Right atrium auricular region (tissue), 2 donors: ENCODE measurements around the gene RNF113B. TPM values are rescaled to one million over a fixed set of nuclear protein-coding genes. Genes with fewer than 3 reads are reported as not detected.

Experiments
- DNase-seq: peaks from one replicate; pipeline ENCODE4 v3.0.0-alpha.2; 2019; ENCODE audit warnings: low spot score
- H3K27ac ChIP-seq, 2 donors: fragments of 200-600 bp; sonication (generic); 1 replicate in 1 of 2; 2 replicates in 1 of 2; pipeline ENCODE4 v1.5.1; 2016 to 2019
- H3K27me3 ChIP-seq, 2 donors: fragments of 200-600 bp; sonication (generic); one replicate each; pipeline versions ENCODE4 v1.5.1 to v1.6.0; 2017 to 2019
- H3K36me3 ChIP-seq: fragments of 200-600 bp; sonication (generic); one replicate; pipeline ENCODE4 v1.5.1; 2016
- H3K4me1 ChIP-seq, 2 donors: fragments of 200-600 bp; sonication (generic); one replicate each; pipeline versions ENCODE4 v1.5.1 to v1.6.0; 2017 to 2019
- H3K4me3 ChIP-seq, 2 donors: fragments of 200-600 bp; sonication (generic); 1 replicate in 1 of 2; 2 replicates in 1 of 2; pipeline ENCODE4 v1.5.1; 2017 to 2019; ENCODE audit warnings: mild to moderate bottlenecking in 1 of 2, moderate library complexity in 1 of 2
- H3K9me3 ChIP-seq, 2 donors: fragments of 200-600 bp; sonication (generic); one replicate each; pipeline ENCODE4 v1.5.1; 2019
- CTCF ChIP-seq, 2 donors: fragments of 200-600 bp; sonication (generic); IDR thresholded peaks; one replicate each; pipeline ENCODE4 v1.5.1; 2019; ENCODE audit warnings: antibody characterized with exemption in 2 of 2
- total RNA-seq, 2 donors: library from RNA; depleted of rRNA; stranded (reverse); fragments of >200 nt; gene quantifications; one replicate each; pipeline ENCODE4 v1.1.0, GENCODE V29; 2016

Gene RNF113B
- total RNA-seq, 2 donors from 2014 or later, result not detected

GRCh38 chr13:98222816-98223215 is 45.7 kb upstream of the RNF113B start:
- Histone ChIP-seq H3K36me3 (no peaks in the 10 kb centered on the region), H3K27me3 (no peaks in the 10 kb centered on the region), H3K9me3 (no peaks in the 10 kb centered on the region), H3K4me1 (peaks cover 0 to 32% of the 10 kb centered on the region in 2 donors), H3K27ac (no peak overlapping the region), H3K4me3 (no peak overlapping the region)
- DNase-seq, result no peak
- TF ChIP-seq CTCF (IDR thresholded peaks at IDR 0.05), result no peak

DNA sequence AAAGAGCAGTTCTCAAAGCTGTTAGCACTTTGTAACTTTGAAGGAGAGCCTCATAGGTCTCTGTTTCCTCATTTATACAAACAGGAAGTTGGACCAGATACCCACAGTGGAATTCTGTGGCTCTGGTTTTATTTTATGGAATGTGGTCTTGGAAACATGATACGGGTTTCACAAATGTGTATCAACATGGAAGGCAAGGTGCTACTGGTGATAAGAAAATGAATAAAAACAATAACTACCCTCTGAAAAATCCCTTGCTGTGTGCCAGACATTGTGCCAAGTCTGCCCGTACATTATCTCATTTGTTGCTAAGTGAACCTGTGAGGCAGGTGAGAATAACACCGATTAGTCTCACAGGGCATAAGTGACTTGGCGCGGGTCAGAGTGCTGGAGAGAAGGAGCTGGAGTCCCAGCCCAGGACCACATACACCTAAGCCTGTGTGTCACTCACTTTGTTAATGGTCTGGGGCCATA is 45.0 kb upstream of the RNF113B start:
- Histone ChIP-seq H3K4me3 (no peak overlapping the region), H3K36me3 (no peaks in the 10 kb centered on the region), H3K4me1 (peaks cover 0 to 32% of the 10 kb centered on the region in 2 donors), H3K27me3 (no peaks in the 10 kb centered on the region), H3K9me3 (no peaks in the 10 kb centered on the region), H3K27ac (no peak overlapping the region)
- DNase-seq, result no peak
- no peak for TF ChIP-seq CTCF (IDR thresholded peaks at IDR 0.05)

DNA sequence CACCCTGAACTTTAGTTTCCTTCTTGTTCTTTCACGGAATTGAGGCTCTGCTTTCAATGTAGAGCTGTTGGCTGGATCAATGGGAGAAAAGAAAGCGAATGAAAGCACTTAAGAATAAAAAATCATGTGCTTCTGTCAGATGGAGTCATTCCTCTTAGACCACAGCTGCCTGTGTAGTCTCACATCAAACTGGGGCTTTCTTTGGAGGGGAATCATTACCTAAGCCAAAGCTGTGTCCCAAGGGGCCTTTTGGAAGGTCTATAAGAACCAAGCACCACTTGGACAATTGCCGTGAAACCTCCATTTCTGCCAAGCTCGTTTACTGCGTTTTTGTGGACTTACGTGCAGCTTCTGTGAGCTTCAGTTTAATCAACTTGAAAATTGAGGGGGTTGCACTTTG is 44.2 kb upstream of the RNF113B start:
- H3K36me3 ChIP-seq, result no peaks in the 10 kb centered on the region
- no peak for TF ChIP-seq CTCF (IDR thresholded peaks at IDR 0.05)
- H3K4me1 ChIP-seq, result peaks cover 0 to 41% of the 10 kb centered on the region in 2 donors
- no peaks in the 10 kb centered on the region for H3K9me3 ChIP-seq
- no peak for DNase-seq
- H3K4me3 ChIP-seq, result no peak overlapping the region
- no peak overlapping the region for H3K27ac ChIP-seq
- H3K27me3 ChIP-seq, result no peaks in the 10 kb centered on the region

DNA sequence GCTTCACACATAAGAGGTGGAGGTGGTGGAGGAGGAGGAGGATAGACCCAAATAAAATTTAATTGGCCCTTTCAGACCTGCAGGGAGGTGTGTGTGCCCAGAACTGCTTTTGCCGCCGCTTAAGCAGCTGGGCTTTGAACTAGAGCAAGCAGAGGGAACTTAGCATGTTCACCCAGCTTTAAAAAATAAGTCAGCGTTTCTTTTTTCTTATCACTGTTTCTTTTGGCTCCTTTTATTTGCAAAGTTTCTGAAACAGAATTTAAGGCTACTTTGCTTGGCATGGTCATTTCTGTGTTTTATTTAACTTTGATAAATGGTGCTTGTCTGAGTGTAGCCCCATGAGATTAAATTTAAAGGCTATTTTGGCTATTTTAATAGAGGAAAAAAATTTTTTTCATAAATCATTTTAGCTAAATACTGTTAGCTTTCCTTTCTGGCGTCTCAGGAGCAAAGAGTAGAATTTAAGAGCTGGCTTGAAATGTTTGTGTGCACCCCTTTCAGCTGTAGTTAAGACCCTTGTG is 43.3 kb upstream of the RNF113B start:
- TF ChIP-seq CTCF (IDR thresholded peaks at IDR 0.05), result no peak
- no peak overlapping the region for H3K27ac ChIP-seq
- no peaks in the 10 kb centered on the region for H3K36me3 ChIP-seq
- no peak for DNase-seq
- no peaks in the 10 kb centered on the region for H3K9me3 ChIP-seq
- no peaks in the 10 kb centered on the region for H3K27me3 ChIP-seq
- H3K4me3 ChIP-seq, result no peak overlapping the region
- H3K4me1 ChIP-seq, result peaks cover 0 to 47% of the 10 kb centered on the region in 2 donors

- no peak overlapping the region for H3K4me3 ChIP-seq
- H3K9me3 ChIP-seq, result no peaks in the 10 kb centered on the region
- H3K36me3 ChIP-seq, result no peaks in the 10 kb centered on the region
- H3K27ac ChIP-seq, result no peak overlapping the region
- TF ChIP-seq CTCF (IDR thresholded peaks at IDR 0.05), result no peak
- no peak for DNase-seq
- H3K4me1 ChIP-seq, result peaks cover 0 to 48% of the 10 kb centered on the region in 2 donors
- no peaks in the 10 kb centered on the region for H3K27me3 ChIP-seq
Observed at GRCh38 chr13:98219685-98220084, 42.6 kb upstream of the RNF113B start.

DNA sequence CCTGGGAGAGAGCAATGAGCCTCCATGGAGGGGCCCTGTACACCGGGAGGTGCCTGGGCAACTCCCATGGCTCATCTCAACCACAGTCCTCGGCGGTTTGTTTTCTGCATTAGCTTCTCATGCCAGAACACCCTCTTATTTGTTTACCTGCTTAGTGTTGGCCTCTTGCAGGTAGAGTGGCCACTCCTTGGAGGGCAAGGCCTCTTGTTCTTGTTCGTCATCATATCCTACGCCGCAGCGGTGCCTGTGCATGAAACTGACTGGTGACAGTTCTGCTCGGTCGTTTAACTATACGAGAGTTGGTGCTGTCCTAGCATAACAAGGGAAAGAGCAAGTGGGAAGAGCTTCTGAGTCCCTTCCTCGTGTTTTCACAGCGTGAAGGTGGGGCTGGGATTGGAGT is 40.5 kb upstream of the RNF113B start:
- TF ChIP-seq CTCF (IDR thresholded peaks at IDR 0.05), result no peak
- no peak overlapping the region for H3K4me3 ChIP-seq
- H3K4me1 ChIP-seq, result peaks cover 0 to 51% of the 10 kb centered on the region in 2 donors
- no peaks in the 10 kb centered on the region for H3K9me3 ChIP-seq
- peaks cover 6% of the 10 kb centered on the region for H3K36me3 ChIP-seq
- no peak for DNase-seq
- no peak overlapping the region for H3K27ac ChIP-seq
- no peaks in the 10 kb centered on the region for H3K27me3 ChIP-seq
